ENCODE data around the gene PARVA.
"Not testable (repeated sequence)": the region's sequence is repeated elsewhere in the genome, so short reads cannot be mapped to it uniquely, and the experiment has no call there.

PARVA gene, protein sequence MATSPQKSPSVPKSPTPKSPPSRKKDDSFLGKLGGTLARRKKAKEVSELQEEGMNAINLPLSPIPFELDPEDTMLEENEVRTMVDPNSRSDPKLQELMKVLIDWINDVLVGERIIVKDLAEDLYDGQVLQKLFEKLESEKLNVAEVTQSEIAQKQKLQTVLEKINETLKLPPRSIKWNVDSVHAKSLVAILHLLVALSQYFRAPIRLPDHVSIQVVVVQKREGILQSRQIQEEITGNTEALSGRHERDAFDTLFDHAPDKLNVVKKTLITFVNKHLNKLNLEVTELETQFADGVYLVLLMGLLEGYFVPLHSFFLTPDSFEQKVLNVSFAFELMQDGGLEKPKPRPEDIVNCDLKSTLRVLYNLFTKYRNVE

DNA sequence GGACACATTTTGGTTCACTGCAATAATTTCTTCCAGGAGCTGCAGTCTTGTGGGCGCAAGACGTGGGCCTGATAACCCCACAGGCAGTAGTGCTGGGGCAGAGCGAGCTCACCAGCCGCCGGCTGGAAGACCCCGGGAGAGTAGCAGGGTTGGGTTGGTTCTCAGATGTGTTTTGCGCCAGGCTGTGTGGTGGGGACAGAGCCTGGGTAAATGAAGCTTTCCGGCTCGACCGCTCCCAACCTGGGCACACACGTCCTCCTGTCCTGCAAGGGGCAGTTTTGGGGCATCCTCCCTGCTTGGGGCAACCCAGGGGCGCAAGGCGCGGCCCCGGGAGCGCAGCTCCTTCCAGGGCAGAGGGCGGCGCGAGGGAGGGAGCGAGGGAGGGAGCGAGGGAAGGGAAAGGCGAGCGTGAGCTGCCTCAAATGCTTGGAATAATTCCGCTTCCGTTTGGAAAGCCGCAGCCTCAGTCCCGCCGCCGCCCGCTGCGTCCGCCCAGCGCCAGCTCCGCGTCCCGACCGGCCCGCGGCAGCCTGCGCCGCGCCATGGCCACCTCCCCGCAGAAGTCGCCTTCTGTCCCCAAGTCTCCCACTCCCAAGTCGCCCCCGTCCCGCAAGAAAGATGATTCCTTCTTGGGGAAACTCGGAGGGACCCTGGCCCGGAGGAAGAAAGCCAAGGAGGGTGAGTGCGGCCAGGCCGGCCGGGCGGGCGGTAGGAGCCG lies at the start of gene PARVA:
PARVA (plus strand) TSS at position 466 of the 718 bp plus-strand sequence; CDS start at position 543, 77 bp downstream.
- DNase-seq = no peak

DNA sequence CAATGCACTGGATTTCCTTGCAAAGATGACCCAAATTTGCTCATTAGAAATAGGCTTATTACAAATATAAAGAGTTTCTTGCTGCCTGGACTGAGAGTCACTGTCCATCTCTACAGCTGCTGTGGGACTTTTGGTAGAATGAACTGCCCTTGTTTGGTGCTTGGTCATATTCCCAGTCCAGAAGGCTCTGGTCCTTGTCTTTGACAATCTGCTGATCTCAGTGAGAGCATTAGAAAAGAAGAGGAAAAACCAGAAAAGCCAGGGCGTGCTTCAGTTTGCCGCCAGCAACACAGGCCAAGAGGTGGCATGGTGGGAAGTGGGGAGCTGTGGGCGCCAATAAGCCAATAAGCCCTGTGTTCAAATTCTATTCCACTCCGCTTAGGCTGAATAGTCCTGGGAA lies 48.2 kb upstream of the PARVA start:
- no peak for DNase-seq

DNA sequence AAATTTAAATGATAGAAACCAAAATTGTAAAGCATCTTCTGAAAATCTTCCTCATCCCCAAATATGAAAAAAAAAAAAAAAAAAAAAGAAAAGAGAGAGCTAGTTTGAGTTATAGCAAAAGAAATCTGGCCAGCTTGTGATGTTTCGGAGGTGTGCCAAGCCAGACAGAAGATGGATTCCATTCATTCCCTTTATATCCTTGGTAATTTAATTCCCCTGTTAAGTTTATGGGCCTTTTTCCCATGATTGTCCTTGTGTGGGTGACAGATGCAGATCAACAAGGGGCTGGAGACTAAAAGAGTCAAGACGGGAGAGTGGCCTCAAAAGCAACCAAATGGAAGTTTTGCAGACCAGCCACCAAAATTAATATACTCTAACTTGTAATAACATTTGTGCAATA lies 47.6 kb upstream of the PARVA start:
- DNase-seq = no peak

DNA sequence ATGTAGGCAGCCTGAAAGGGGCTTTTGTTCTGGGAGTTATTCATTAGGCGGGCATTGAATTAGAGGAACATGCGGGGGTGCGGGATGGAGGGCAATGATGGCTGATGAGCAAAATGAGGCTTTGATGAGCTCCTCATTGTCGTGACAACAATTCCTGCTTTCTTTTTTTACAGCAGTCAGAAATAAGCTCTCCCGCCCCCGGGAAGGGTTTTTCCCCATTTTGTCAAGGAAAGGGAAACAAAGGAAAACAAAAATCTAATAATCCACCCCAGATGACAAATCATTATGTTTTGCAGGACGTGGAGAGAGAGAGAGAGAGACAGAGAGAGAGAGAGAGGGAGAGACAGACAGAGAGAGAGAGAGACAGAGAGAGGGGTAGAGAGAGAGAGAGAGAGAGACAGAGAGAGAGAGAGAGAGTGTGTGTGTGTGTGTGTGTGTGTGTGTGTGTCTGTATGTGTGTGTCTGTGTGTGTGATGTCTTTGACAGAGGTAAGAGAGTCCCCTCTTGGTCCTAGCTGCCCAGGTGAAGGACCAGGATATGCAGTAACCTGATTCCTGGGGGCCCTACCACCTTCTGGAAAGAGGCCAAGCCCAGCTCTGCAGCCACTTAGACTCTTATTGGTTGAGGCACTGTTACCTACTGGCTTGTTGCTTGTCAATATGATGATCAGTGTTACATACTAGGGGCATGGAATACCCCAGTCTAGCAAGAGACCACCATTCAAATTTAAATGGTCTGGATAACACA lies 46.7 kb upstream of the PARVA start:
- no peak for DNase-seq

DNA sequence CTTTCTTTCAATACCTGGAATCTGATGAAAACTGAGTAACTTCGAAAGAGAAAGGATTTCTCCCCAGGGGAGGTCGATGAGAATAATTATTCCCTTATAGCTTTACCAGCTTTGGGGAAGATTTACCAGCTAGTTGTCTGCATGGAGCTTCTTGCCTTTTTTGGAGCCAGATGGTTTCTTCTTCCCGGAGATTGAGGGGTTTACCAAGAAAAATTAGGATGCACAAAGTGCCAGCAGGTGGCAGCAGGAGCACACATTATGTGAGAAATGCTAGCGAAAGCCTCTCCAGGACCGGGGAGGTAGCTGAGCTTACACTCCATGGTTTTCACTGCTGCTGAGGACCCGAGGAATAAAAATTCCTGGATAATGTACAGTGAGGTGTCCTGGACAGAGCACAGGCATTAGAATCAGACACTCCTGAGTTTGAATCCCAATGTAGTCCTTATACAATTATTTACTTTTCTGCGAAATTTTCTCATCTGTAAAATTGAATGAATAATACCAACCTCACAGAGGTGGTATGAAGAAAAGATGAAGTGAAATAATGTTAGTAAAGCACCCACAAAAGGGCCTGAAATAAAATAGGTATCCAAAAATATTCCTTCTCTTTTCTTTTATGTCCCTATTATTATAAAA lies 46.0 kb upstream of the PARVA start:
- peak; percentile 74 for DNase-seq

DNA sequence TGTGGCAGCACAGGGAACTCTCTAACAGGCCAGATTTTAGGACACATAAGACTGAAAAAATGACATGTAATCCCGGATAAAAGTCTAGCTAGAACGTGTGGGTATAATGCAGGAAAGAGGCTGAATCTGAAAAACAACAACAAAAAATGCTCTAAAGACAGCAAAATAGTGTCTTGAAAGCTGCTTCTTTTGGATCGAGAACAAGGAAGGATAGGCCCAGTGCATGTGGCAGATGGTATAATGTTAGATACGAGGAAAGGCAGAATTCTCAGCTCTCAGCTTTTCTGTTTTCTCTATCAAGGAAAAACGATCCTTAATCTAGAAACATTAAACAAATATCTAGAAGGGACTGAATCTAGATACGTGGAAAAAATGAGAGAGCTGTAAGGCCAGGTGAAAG lies 33.8 kb upstream of the PARVA start:
- no peak for DNase-seq

DNA sequence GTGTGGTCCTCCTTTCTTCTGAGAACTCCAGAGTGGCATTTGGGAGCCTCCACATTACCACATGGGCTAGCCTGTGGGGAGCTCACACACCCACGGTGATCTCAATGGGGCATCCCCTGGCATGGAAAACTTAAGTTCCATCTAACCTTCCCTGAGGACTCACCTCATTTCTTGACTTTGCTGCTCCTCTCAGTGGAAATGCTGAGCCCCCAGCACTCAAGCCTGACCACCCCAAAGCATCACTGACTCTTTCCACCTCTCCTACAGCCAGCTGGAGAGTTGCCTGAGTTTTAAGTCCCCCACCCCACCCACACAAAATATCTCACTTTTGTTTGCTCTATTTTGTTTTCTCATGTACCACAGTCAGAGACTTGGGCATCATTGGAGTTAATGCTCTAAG lies 23.8 kb upstream of the PARVA start:
- no peak for DNase-seq

DNA sequence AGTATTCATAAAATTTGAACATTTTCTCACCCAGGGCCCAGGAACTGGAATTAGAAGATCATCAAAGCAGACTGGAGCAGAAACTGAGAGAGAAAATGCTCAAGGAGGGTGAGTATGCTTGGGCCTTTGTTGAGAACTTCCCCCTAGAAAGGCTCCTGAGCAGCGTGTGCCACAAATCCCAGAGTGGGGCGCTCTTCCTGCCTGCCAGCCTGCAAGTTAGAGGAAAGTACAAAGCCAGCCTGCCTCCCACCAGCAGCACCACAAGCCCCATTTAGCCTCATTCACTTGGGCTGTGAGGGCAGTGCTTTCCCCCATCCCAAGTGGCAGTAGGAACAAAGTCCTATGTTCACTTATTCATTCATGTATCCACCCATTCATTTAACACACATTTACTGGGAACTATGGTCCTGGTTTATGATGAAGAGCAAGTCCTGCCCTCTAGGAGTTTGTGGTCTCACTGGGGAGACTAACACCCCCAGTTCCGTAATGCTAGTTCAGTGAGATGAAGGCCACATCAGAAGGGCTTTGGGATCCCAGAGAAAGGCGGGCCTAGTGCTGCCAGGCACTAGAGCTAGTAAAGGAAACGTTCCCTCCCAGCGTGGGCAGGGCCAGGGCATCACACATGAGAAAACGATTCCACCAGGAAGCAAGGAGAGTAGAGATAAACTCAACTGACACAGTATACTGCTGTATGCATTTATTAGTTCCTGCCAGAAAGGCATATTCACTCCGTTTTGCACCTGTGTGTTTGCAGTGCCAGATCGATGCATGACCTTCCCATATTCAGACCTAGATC lies 22.4 kb upstream of the PARVA start:
- no peak for DNase-seq

DNA sequence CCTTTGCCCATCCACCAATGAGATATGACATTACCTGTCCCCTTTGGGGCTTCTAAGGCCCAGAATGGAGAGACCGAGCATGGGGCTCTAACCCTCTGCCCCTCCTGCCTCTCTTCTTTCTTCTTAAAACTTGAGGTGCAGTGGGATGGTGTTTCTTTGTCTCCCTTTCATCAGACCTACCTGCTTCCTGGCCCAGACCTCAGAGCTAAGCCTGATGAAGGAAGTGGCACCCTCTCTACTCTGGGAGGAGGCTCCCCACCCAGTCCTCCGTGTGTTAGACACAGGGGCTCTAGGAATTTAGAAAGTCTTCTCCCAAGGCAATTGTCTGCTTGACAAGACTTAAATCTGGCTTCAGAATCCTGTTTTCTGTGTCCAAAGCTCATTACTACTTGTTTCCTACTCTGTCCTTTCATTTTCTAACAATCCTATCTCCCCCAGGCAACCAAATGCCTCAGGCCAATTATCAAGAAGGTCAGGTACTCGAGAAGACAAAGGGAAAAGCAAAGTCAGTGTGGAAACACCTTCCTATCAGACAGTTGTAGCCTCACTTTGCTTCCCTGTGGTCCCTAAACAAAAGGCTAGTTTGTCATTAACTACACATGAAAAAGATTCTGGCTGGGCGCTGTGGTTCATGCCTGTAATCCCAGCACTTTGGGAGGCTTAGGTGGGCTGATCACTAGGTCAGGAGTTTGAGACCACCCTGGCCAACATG lies 20.3 kb upstream of the PARVA start:
- peak; percentile 18 for DNase-seq

DNA sequence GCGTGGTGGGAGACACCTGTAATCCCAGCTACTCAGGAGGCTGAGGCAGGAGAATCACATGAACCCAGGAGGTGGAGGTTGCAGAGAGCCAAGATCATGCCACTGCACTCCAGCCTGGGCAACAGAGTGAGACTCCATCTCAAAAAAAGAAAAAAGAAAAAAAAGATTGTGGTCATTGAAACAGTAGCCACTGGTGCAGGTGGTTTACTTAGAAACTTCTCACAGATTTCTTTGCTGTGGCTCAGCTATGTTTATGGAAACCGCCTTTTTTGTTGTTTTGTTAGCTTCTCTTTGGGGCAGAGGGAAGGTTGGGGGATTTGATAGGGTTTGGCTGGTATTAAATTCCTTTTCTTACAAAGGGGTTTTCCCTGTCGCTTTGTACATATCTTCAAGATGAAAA lies 19.7 kb upstream of the PARVA start:
- not testable (repeated sequence) for DNase-seq

DNA sequence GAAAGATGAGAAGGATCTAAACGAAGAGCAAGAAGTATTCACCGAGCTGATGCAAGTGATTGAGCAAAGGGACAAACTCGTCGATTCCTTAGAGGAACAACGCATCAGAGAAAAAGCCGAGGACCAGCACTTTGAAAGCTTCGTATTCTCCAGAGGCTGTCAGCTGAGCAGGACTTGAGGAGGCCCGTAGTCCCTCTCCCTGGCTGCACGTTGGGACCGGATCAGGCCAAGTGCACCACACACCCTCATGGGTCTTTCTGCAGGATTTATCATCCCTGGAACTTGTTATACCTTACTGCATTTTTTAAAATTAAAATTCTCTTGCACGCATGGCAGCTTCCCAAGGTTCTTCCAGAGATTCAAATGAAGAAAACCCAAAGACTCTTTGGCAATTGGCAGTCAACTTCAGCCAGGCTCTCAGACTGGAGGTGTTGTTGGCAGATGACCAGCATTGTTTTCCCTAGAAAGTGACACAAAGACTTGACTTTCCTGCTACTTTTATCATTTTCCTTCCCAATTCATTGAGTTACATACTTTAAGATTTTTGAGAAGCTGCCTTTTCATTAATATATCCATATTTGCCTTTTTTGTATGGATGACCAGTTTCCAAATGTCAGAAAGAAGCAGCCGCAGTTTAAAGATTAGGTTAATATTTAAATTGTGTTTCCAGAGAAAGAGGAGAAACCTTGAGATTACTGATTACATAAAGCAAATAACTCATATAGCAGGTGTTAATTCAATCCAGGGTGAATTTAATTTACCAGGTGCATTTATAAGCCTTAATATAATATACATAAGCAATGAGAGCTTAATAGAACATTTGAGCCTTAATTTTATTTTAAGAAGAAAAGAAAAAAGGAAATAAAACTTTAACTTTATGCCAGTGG lies 18.8 kb upstream of the PARVA start:
- no peak for DNase-seq

DNA sequence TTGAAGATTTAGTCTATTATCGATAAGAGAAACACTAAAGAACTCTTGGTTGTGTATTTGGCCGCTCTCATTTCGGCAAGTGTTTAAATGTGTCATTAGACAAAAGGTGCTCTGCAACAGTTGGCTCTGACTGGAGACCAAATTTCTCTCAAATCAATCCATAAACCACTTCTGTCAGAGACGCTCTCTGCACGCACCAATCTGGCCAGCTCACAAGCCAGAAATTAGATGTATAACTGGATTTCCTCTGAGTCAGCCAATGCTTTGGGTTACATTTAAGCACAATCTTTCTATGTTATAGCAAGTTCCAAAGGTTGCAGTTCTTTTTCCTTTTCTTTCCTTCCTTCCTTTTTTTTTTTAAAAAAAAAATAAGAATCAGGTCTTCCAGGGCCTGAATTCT lies 17.6 kb upstream of the PARVA start:
- no peak for DNase-seq

DNA sequence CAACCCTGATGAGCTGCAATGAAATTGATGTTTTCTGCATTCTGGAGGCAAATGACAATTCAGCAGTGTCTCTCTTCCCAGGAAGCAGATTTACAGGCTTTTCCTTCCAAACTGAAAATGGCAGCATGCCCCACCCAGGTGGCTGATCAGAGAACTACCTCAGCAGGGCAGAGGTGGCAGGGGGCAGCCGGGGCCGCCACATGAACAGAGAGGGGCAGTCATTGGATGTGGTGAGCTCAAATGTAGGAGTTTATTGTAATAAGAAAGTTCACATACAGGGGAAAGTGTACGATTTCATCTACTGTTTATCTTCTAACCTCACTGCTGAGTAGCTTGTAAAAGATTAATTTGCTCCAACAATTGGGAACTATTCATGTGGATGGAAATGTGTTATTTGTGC lies 15.7 kb upstream of the PARVA start:
- no peak for DNase-seq

DNA sequence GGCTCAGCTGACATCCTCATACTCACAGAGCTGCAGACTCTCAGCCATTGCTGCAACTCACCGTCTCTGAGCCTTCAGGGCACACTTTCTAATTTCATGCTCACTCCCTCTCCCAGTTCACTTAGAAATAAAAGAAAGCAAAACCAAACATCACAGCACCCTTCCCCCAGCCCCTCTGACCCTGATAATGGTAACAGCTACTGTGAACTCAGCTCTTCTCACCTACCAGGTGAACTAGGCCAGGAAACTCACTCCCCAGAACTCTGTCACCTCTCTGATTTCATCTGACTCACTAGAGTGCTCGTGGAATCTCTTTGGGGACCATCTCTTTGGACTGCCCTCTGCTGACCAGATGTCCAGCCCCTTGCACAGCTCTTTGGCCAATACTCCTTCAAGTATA lies 14.5 kb upstream of the PARVA start:
- peak; percentile 17 for DNase-seq

DNA sequence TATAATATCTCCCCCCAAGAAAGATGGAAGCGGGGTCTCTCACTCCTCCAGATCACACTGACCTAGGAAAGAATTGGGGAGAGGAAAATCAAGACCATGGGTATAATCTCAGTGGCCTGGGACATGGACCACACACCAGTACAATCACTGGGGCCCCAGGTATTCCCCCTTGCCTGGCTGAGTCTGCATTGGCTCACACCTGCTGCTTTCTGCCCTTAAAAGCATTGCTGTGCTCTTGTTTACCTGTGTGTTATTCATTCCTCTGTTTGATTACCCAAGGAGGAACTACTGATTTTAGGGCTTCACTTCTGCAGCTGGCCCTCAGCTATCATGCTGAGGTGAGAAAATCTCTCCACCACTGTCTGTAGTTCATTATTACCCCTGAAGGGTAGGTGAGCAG lies 14.0 kb upstream of the PARVA start:
- no peak for DNase-seq

DNA sequence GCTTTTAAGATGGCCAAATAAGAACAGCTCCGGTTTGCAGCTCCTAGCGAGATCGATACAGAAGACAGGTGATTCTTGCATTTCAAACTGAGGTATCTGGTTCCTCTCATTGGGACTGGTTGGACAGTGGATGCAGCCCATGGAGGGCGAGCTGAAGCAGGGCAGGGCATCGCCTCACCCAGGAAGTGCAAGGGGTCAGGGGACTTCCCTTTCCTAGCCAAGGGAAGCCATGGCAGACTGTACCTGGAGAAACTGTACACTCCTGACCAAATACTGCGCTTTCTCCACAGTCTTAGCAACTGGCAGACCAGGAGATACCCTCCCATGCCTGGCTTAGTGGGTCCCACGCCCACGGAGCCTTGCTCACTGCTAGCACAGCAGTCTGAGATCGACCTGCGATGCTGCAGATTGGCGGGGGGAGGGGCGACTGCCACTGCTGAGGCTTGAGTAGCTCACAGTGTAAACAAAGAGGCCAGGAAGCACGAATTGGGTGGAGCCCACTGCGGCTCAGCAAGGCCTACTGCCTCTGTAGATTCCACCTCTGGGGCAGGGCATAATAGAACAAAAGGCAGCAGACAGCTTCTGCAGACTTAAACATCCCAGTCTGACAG lies 11.3 kb upstream of the PARVA start:
- peak; percentile 63 for DNase-seq

DNA sequence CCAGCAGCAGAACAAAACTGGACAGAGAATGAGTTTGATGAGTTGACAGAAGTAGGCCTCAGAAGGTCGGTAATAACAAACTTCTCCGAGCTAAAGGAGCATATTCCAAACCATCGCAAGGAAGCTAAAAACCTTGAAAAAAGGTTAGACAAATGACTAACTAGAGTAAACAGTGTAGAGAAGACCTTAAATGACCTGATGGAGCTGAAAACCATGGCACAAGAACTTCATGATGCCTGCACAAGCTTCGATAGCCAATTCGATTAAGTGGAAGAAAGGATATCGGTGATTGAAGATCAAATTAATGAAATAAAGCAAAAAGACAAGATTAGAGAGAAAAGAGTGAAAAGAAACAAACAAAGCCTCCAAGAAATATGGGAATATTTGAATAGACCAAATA lies 10.3 kb upstream of the PARVA start:
- DNase-seq = not testable (repeated sequence)

DNA sequence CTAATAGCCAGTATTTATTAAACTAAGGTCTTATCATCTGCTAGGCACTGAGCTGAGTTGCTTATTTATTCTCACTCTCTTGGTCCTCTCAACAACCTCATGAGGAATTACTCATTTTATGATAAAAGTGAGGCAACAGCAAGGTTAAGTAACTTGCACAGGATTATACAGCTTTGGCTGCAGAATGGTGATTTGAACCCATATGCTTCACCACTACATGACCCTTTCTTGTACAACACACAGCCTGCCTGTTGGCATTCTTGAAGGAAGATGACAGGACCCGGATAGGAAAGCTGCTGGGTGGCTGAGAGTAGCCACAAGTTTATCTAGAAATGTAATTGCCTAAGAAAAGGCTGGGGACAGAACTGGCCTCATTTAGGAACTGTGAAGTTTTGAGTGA lies 5.3 kb upstream of the PARVA start:
- DNase-seq = no peak

DNA sequence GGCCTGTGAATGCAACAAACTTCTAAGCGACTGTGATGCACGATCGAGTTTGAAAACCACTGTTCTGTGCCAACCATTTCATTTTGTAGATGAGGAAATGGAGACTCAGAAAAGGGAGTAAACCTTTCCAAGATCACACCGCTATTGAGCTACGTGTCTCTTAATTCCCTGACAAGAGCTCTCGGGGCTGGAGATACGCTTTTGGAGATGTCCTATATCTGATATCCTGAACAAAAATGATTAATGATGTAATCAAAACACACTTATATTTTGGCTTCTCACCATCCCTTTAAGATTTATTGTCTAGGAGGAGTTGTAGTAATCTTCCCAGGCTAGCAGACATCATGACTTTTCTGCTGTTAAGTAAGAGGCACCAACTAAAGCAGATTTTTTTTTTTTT lies 1.7 kb upstream of the PARVA start:
- no peak for DNase-seq

Measured in CD4-positive, alpha-beta T cell treated with Interleukin-10 for 1 hour (primary cell).